SIG-M5 treated with dmso at 0.1 percent for 504 hours (cell line): ENCODE measurements around the gene MMP11.

ENCODE experiments used
- DNase-seq: peaks from one replicate; lab custom pipeline; 2025; ENCODE audit not compliant: unreplicated experiment; lab: John Stamatoyannopoulos, UW

The MMP11 gene, protein sequence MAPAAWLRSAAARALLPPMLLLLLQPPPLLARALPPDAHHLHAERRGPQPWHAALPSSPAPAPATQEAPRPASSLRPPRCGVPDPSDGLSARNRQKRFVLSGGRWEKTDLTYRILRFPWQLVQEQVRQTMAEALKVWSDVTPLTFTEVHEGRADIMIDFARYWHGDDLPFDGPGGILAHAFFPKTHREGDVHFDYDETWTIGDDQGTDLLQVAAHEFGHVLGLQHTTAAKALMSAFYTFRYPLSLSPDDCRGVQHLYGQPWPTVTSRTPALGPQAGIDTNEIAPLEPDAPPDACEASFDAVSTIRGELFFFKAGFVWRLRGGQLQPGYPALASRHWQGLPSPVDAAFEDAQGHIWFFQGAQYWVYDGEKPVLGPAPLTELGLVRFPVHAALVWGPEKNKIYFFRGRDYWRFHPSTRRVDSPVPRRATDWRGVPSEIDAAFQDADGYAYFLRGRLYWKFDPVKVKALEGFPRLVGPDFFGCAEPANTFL

GRCh38 chr22:23772649-23773473, at the start of gene MMP11:
TSS of gene MMP11 (plus strand) at chr22:23772849. CDS start at chr22:23772871, 22 bp downstream.
- no peak for DNase-seq

- DNase-seq: peak; percentile 33
Measured at GRCh38 chr22:23728108-23728507, 44.5 kb upstream of the MMP11 start.

DNA sequence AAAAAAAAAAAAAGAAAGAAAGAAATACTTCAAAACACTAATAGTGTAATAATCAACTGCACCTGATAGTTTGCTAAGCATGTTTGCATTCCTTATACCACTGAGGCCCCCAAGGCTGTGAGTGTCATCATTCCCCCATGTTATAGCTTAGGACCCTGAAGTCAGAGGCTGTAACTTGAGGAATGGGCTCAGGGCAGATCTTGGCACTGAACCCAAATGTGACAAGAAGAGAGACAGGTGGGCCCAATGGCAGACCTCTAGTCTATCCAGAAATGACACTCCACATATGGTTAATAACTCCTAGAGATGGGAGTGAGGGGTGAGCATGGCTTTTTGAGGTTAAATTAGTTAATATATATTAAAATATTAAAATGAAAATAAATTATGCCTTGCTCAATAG, 35.0 kb upstream of the MMP11 start:
- DNase-seq: no peak

DNA sequence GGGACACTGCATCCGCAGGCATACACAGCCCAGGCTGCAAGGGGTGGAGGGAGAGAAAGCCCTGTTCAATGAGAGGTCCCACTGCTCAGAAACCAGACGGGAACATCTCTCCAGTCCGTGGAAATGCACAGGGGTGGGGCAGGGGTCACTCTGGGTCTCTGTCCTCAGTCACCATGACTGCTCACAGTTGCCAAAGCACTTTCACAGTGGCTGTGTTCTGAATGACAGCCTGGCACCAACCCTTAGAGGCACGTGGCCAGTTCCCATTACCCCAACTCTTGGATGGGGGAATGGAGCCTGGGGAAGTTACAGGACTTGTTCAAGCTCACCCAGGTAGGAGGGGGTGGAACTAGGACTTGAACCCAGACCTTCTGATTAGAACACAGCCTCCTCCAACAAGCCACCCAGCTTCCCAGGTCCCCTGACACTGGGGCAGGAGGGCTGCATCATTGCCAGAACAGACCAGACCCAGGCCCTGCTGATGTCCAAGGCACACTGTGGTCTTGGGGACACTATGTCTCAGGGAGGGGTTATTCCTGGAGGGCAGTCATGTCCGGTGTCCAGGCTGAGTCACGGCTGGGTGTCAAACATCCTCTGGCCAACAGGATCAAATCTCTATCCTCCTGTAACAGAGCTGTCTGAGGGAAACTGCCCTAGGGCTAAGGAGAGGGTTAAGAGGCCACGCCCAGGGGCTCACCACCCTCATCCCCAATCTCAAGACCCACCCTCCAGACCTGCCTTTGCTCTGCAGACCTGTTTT, 30.0 kb upstream of the MMP11 start:
- no peak for DNase-seq

DNA sequence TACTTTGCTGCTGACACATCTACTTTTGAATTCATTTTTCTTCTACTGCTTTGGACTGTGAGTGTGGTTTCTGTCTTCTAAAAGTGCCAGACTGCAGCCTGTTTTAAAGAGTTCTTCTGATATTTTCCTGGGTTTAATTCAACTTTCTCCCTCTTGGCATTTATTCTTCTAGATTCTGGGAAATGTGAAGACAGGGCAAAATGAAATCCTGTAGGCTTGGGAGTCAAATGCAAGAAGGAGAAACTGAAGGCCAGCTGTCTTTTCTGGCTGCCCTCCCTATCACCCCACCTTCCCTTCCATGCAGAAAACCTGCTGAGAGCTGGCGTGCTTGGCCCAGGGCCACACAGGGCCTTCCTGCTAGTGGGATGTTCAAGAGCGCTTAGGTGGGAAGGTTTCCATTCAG, 29.3 kb upstream of the MMP11 start:
- no peak for DNase-seq

DNA sequence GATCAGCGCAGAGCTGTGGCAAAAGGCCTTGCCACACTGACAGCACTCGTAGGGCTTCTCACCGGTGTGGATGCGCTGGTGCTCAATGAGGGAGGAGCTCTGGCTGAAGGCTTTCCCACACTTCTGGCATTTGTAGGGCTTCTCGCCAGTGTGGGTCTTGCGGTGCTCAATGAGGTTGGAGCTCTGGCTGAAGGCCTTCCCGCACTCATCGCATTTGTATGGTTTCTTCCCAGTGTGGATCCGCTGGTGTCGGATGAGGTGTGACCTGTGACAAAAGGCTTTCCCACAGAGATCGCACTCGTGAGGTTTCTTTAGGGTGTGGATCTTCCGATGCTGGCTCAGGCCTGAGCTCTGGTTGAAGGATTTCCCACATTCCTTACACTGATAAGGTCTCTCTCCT, 28.6 kb upstream of the MMP11 start:
- DNase-seq: no peak

DNA sequence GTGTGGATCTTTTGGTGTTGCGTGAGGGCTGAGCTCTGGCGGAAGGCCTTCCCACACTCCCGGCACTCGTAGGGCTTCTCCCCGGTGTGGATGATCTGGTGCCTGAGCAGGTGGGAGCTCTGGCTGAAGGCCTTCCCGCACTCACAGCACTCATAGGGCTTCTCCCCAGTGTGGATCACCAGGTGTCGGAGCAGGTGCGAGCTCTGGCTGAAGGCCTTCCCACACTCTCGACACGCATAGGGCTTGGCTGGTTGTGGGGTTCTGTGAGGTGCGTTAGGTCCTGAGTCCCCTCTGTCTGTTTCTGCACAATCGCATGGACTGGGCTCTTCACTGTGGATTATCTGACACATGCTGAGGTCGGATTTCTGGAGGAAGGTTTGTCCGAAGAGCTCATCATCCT, 28.2 kb upstream of the MMP11 start:
- DNase-seq: no peak

DNA sequence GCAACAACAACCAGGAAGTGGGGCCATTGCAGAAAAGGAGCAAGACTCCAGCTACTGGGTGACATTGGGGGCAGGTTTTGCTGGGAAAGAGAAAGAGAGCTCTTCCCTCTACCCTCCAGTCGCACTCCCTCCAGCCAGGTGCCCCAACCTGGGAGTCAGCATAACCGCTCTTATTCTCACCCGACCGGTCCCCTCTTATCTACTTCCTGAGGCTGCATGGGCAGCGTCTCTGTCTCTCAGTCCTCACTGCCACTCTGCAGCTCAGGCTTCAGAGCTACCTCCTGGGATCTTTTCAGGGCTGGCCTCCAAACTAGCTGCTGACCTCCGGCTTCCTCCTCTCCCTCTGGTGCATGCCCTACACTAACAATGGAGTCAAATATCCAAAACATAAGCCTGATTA, 26.9 kb upstream of the MMP11 start:
- no peak for DNase-seq

GRCh38 chr22:23749841-23750301, 22.8 kb upstream of the MMP11 start:
- peak; percentile 48 for DNase-seq

GRCh38 chr22:23750367-23750713, 22.3 kb upstream of the MMP11 start:
- DNase-seq: no peak

DNA sequence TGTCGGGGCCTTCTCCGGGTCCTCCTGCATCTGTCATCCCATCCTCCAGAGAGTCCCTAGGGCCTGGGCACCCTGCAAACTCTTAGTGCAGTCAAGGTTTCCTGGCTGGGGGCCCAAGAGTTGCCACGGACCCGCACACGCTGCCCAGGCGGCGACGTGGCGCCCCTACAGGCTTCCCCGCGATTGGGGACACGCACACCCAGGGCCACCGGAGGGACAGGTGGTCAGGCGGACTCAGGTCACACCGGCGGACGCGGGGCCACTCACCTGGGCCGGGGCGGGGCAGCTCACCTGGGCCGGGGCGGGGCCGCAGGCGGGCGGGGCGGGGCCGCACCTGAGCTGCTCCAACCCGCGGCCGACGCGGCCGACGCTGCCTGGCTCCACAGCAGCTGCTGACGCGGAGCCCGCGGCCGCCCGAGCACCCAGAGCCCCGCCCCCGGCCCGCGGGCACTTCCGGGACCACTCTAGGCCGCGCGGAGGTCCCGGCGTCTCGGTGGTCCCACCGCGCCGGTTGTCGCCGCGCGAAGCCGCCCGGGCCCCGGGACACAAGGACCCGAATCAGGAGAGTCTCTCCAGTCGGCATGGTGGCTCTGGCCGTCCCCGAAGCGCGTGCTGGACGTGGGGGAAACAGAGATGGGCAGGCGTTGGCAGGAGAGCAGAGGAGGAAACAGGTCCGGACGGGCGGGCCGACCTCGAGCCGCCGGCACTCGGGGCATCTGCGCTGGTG, 21.8 kb upstream of the MMP11 start, which contains the start of gene ZNF70:
TSS of gene ZNF70 (minus strand) at position 399 of the 727 bp plus-strand sequence. CDS start 5,972 bp downstream, outside the sequence.
- DNase-seq: peak; percentile 71

DNA sequence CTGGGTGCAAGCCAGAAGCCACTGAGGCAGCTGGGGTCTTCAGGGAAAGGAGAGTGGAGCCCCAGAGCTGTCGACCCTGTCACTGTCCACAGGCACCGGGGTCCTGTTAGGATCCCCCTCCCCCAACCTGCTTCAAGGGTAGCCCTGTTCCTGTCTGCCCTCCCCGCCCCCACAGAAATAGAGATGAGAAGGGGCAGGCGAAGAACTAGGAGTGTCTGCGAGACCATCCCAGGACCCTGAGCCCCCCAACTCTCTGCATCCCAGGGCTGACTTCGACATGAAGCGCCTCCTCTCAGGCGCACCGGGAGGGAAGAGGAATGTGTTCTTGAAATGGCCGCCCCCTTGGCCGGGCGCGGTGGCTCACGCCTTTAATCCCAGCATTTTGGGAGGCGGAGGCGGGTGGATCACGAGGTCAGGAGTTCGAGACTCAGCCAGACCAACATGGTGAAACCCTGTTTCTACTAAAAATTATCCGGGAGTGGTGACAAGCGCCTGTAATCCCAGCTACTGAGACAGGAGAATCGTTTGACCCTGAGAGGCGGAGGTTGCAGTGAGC, 21.1 kb upstream of the MMP11 start:
- no peak for DNase-seq

GRCh38 chr22:23752090-23752691, 20.5 kb upstream of the MMP11 start:
- peak; percentile 31 for DNase-seq

DNA sequence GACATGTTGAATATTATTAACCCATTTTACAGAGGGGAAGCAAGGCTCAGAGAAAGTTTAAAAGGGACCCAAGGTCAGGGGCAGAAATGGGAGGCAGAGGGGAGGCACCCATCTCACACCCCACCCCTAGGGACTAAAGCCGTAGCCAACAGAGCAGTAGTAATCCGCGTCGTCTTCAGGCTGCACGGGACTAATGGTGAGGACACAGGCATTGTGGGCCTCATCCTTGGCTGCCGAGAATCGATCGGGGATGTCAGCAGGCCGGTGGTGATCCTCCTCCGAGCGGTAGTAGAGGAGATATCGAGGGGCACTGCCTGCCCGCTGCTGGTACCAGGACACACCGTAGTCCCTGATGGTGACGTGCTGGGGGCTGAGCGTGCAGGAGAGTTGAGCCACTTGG, 19.9 kb upstream of the MMP11 start:
- DNase-seq: no peak

GRCh38 chr22:23753385-23753784, 19.3 kb upstream of the MMP11 start:
- no peak for DNase-seq

- DNase-seq: no peak
Measured at GRCh38 chr22:23754220-23754919, 18.3 kb upstream of the MMP11 start, which contains the start of gene VPREB3. TSS of gene VPREB3 (minus strand) at chr22:23754425. CDS start at chr22:23754363, 62 bp downstream.

DNA sequence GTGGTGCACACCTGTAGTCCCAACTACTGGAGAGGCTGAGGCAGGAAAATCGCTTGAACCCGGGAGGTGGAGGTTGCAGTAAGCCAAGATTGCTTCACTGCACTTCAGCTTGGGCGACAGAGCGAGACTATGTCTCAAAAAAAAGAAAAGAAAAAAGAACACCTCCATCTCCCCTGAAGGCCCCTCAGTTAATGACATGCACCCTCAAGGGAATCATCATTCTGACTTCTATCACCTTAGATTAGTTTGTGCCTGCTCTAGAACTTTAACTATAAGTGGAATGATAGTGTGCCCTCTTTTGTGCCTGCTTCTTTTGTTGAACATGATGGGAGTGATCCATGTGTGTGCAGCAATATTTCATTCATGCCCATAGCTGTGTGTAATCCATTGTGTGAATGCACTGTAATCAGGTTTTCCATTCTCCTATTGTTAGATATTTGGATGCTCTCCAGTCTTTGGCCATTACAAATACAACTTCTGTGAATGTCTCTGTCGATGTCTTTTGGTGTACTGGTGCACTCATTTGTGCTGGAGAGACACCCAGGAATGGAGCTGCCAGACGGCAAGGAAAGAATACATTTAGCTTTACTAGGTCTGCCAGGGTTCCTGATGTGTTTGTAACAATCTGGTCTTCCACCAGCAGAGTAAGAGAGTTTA, 17.5 kb upstream of the MMP11 start:
- DNase-seq: no peak

DNA sequence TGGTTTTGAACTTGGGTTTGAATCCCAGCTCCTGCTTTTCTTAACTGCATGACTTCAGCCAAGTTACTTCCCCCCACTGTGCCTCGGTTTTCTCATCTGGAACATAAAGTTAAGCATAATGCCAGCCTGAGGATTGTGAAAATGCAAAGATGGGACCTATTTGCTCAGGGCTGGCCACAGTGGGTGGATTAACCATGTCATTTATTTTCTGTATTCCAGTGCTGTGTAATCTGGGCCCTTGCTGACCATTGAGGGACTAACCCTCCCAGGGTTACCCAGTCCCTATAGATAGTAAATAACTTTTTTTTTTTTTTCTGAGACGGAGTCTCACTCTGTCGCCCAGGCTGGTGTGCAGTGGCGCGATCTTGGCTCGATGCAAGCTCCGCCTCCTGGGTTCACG, 16.9 kb upstream of the MMP11 start:
- no peak for DNase-seq

GRCh38 chr22:23756891-23757290, 15.8 kb upstream of the MMP11 start:
- DNase-seq: no peak
